H9 (cell line): Measurements from ENCODE around the gene PIGS. TPM values are rescaled to one million over a fixed set of nuclear protein-coding genes. Genes with fewer than 3 reads are reported as not detected.

Experiments
- DNase-seq: peaks from one replicate; pipeline ENCODE4 v3.0.0-alpha.2; 2017
- H2AFZ ChIP-seq: one replicate; pipeline ENCODE4 v1.6.1; 2013; ENCODE audit warnings: mild to moderate bottlenecking, low read length, control low read depth, moderate library complexity
- H2AK5ac ChIP-seq: 2 replicates; pipeline ENCODE4 v1.6.1; 2013; ENCODE audit warnings: low read length, control low read depth, mixed read lengths; ENCODE audit not compliant: insufficient read length
- H2BK120ac ChIP-seq: one replicate; pipeline ENCODE4 v1.6.1; 2013; ENCODE audit warnings: low read depth, mild to moderate bottlenecking, low read length, control low read depth, inconsistent platforms; ENCODE audit not compliant: poor library complexity, severe bottlenecking
- H2BK12ac ChIP-seq: 2 replicates; pipeline ENCODE4 v1.6.1; 2013; ENCODE audit warnings: low read length, control low read depth, mixed read lengths, low read depth; ENCODE audit not compliant: insufficient read length
- H2BK15ac ChIP-seq: 2 replicates; pipeline ENCODE4 v1.6.1; 2013; ENCODE audit warnings: low read depth, low read length, control low read depth
- H2BK20ac ChIP-seq: one replicate; pipeline ENCODE4 v1.6.1; 2013; ENCODE audit warnings: low read depth, mild to moderate bottlenecking, low read length, control low read depth, inconsistent platforms; ENCODE audit not compliant: poor library complexity, severe bottlenecking
- H2BK5ac ChIP-seq: 2 replicates; pipeline ENCODE4 v1.6.1; 2013; ENCODE audit warnings: low read length, control low read depth, mixed read lengths; ENCODE audit not compliant: insufficient read length
- H3K14ac ChIP-seq: 2 replicates; pipeline ENCODE4 v1.6.1; 2013; ENCODE audit warnings: low read length, control low read depth; ENCODE audit not compliant: insufficient read depth
- H3K18ac ChIP-seq: 2 replicates; pipeline ENCODE4 v1.6.1; 2013; ENCODE audit warnings: low read depth, mild to moderate bottlenecking, mixed read lengths, low read length, control low read depth; ENCODE audit not compliant: insufficient read length
- H3K23ac ChIP-seq: 2 replicates; pipeline ENCODE4 v1.6.1; 2013; ENCODE audit warnings: low read length, control low read depth, mixed read lengths, low read depth; ENCODE audit not compliant: insufficient read length
- H3K23me2 ChIP-seq: 2 replicates; pipeline ENCODE4 v1.6.1; 2013; ENCODE audit warnings: low read depth, mild to moderate bottlenecking, mixed read lengths, low read length, control low read depth; ENCODE audit not compliant: insufficient read length, poor library complexity, severe bottlenecking
- H3K27ac ChIP-seq: 2 replicates; pipeline ENCODE4 v1.5.1; 2013; ENCODE audit warnings: low read length, control low read depth, mixed read lengths, low read depth; ENCODE audit not compliant: insufficient read length
- H3K27me3 ChIP-seq: 2 replicates; pipeline ENCODE4 v1.6.1; 2013; ENCODE audit warnings: low read length, control low read depth, inconsistent platforms; ENCODE audit not compliant: insufficient read depth
- H3K4ac ChIP-seq: 2 replicates; pipeline ENCODE4 v1.6.1; 2013; ENCODE audit warnings: low read depth, mild to moderate bottlenecking, control low read depth, inconsistent platforms, low read length, moderate library complexity
- H3K4me1 ChIP-seq: 2 replicates; pipeline ENCODE4 v1.6.1; 2013; ENCODE audit warnings: low read length, control low read depth, inconsistent platforms; ENCODE audit not compliant: insufficient read depth
- H3K4me2 ChIP-seq: 2 replicates; pipeline ENCODE4 v1.6.1; 2013; ENCODE audit warnings: low read length, control low read depth, mixed read lengths; ENCODE audit not compliant: insufficient read length, insufficient read depth
- H3K56ac ChIP-seq: 2 replicates; pipeline ENCODE4 v1.6.1; 2013; ENCODE audit warnings: low read depth, mild to moderate bottlenecking, mixed read lengths, low read length, control low read depth; ENCODE audit not compliant: insufficient read length
- H3K79me1 ChIP-seq: 2 replicates; pipeline ENCODE4 v1.6.1; 2013; ENCODE audit warnings: low read depth, mild to moderate bottlenecking, moderate library complexity, low read length, control low read depth, inconsistent platforms; ENCODE audit not compliant: insufficient read depth, poor library complexity, severe bottlenecking
- H3K79me2 ChIP-seq: 2 replicates; pipeline ENCODE4 v1.6.1; 2013; ENCODE audit warnings: low read length, control low read depth, inconsistent platforms; ENCODE audit not compliant: insufficient read depth
- H3K9ac ChIP-seq: 2 replicates; pipeline ENCODE4 v1.6.1; 2013; ENCODE audit warnings: low read length, control low read depth, mixed read lengths; ENCODE audit not compliant: insufficient read length; ENCODE audit errors: extremely low read depth
- H3K9me3 ChIP-seq: one replicate; pipeline ENCODE4 v1.6.1; 2013; ENCODE audit warnings: low read depth, low read length, inconsistent platforms; ENCODE audit not compliant: control insufficient read depth
- H3T11ph ChIP-seq: one replicate; pipeline ENCODE4 v1.6.1; 2013; ENCODE audit warnings: mild to moderate bottlenecking, low read length, control low read depth, inconsistent platforms
- H4K20me1 ChIP-seq: one replicate; pipeline ENCODE4 v1.6.1; 2013; ENCODE audit not compliant: control insufficient read depth, insufficient read length, insufficient read depth
- H4K5ac ChIP-seq: 2 replicates; pipeline ENCODE4 v1.6.1; 2013; ENCODE audit warnings: low read depth, mild to moderate bottlenecking, mixed read lengths, low read length, control low read depth; ENCODE audit not compliant: insufficient read length
- H4K8ac ChIP-seq: replicated peaks from 2 replicates; pipeline ENCODE4 v1.6.1; 2013; ENCODE audit warnings: low read length, control low read depth, mixed read lengths, low read depth; ENCODE audit not compliant: insufficient read length
- H4K91ac ChIP-seq: 2 replicates; pipeline ENCODE4 v1.6.1; 2013; ENCODE audit warnings: low read depth, mild to moderate bottlenecking, moderate library complexity, mixed read lengths, low read length, control low read depth; ENCODE audit not compliant: insufficient read length
- H3K27ac Mint-ChIP-seq, 3 experiments: 2 replicates in 2 of 3; 3 replicates in 1 of 3; pipeline ENCODE4 v1.8.0; 2020 to 2021; ENCODE audit warnings: mixed read lengths in 3 of 3, mild to moderate bottlenecking in 1 of 3, moderate library complexity in 1 of 3
- H3K27me3 Mint-ChIP-seq: 2 replicates; pipeline ENCODE4 v1.8.0; 2021; ENCODE audit warnings: low read depth, mild to moderate bottlenecking, moderate library complexity, mixed read lengths
- H3K36me3 Mint-ChIP-seq, 3 experiments: 2 replicates in 2 of 3; 3 replicates in 1 of 3; pipeline ENCODE4 v1.8.0; 2020 to 2021; ENCODE audit warnings: low read depth in 3 of 3, mixed read lengths in 3 of 3; ENCODE audit not compliant: insufficient read depth in 1 of 3
- H3K4me1 Mint-ChIP-seq, 2 experiments: 2 replicates each; pipeline ENCODE4 v1.8.0; 2020; ENCODE audit warnings: mixed read lengths in 2 of 2
- H3K4me3 Mint-ChIP-seq, 2 experiments: 2 replicates in 1 of 2; 3 replicates in 1 of 2; pipeline ENCODE4 v1.8.0; 2020 to 2021; ENCODE audit warnings: mild to moderate bottlenecking in 2 of 2, mixed read lengths in 2 of 2, moderate library complexity in 1 of 2
- H3K9me3 Mint-ChIP-seq, 2 experiments: 2 replicates in 1 of 2; 3 replicates in 1 of 2; pipeline ENCODE4 v1.8.0; 2020; ENCODE audit warnings: mild to moderate bottlenecking in 2 of 2, mixed read lengths in 2 of 2, moderate library complexity in 1 of 2
- CTCF ChIP-seq: fragments of 200-600 bp; sonication (generic); conservative IDR thresholded peaks from 3 replicates; pipeline ENCODE4 v1.8.0; 2021; ENCODE audit warnings: antibody characterized with exemption, mild to moderate bottlenecking
- WGBS: extraction: QIAGEN DNeasy Blood & Tissue Kit; methylation state at CpG from one replicate; pipeline ENCODE4 v1.1.7; 2013; ENCODE audit warnings: missing lambda C conversion rate, low lambda C conversion rate, mixed read lengths; ENCODE audit not compliant: insufficient read length; ENCODE audit errors: extremely low coverage; 5-methylcytosine and 5-hydroxymethylcytosine counted together
- total RNA-seq: library from RNA; stranded (reverse); gene quantifications from 2 replicates; pipeline ENCODE4 v1.2.1, GENCODE V29; 2021

Gene PIGS
- total RNA-seq, 1 experiment from 2014 or later = 45.8 TPM

- H3K27ac Mint-ChIP-seq = no peak overlapping the region
- no peak overlapping the region for H3K4me2 ChIP-seq
- peaks cover 5 to 9% of the 10 kb centered on the region in 2 experiments; a peak in 3 of 4 replicates for H3K4me1 Mint-ChIP-seq
- H3K9me3 ChIP-seq = no peaks in the 10 kb centered on the region
- H4K5ac ChIP-seq = no peak overlapping the region
- no peak overlapping the region for H4K8ac ChIP-seq
- no CpG with 5 or more reads among the region's 1 CpG for WGBS
- H2BK5ac ChIP-seq = no peak overlapping the region
- H3K79me1 ChIP-seq = no peaks in the 10 kb centered on the region
- H3K23ac ChIP-seq = no peak overlapping the region
- H2BK120ac ChIP-seq = no peak overlapping the region
- H3K27me3 ChIP-seq = no peaks in the 10 kb centered on the region
- no peak for TF ChIP-seq CTCF
- no peaks in the 10 kb centered on the region for H3K36me3 Mint-ChIP-seq
- no peak overlapping the region for H2BK12ac ChIP-seq
- H3K79me2 ChIP-seq = no peaks in the 10 kb centered on the region
- H3K9ac ChIP-seq = no peak overlapping the region
- no peak overlapping the region for H3K4ac ChIP-seq
- H3K27ac ChIP-seq = no peak overlapping the region
- H3K18ac ChIP-seq = no peak overlapping the region
- no peaks in the 10 kb centered on the region for H3K23me2 ChIP-seq
- H3K14ac ChIP-seq = no peak overlapping the region
- H2AFZ ChIP-seq = no peak overlapping the region
- H3T11ph ChIP-seq = no peak overlapping the region
- H2BK20ac ChIP-seq = no peak overlapping the region
- H4K20me1 ChIP-seq = no peaks in the 10 kb centered on the region
- H2BK15ac ChIP-seq = no peak overlapping the region
- no peak overlapping the region for H3K56ac ChIP-seq
- DNase-seq = no peak
- H3K4me1 ChIP-seq = no peaks in the 10 kb centered on the region
- H3K9me3 Mint-ChIP-seq = peaks cover 2 to 5% of the 10 kb centered on the region in 2 experiments; a peak in 2 of 5 replicates
- H3K4me3 Mint-ChIP-seq = no peak overlapping the region
- peaks cover 23% of the 10 kb centered on the region for H3K27me3 Mint-ChIP-seq
- H2AK5ac ChIP-seq = no peak overlapping the region
- no peak overlapping the region for H4K91ac ChIP-seq
Measured at GRCh38 chr17:28515518-28515917, 55.8 kb downstream of the PIGS start.
